Epithelial cell of proximal tubule (primary cell): ENCODE data around the gene OR6C74. TPM values are rescaled to one million over a fixed set of nuclear protein-coding genes. Genes with fewer than 3 reads are reported as not detected.

ENCODE experiments used
- DNase-seq: peaks from one replicate; pipeline ENCODE4 v3.0.0-alpha.2; 2011; ENCODE audit warnings: low read depth
- H3K4me3 ChIP-seq: 2 replicates; pipeline ENCODE4 v1.5.1; 2011; ENCODE audit warnings: low read depth, mild to moderate bottlenecking, low read length
- CTCF ChIP-seq: conservative IDR thresholded peaks from 2 replicates; pipeline ENCODE4 v1.5.1; 2012; ENCODE audit warnings: low read depth, mild to moderate bottlenecking, low read length
- total RNA-seq: library from RNA; depleted of rRNA; stranded (reverse); fragments of >200 nt; gene quantifications from 2 replicates; pipeline ENCODE4 v1.2.3, GENCODE V29; 2015

OR6C74 gene
- total RNA-seq, result not detected in 2 replicates

- DNase-seq, result no peak
- no peak within 1 kb of the TSS for H3K4me3 ChIP-seq
- no peak for TF ChIP-seq CTCF
These were observed at the start of gene OR6C74 for GRCh38 chr12:55244309-55244708. Gene OR6C74 (plus strand): TSS chr12:55244609. CDS start chr12:55247288, 2,679 bp downstream.

DNA sequence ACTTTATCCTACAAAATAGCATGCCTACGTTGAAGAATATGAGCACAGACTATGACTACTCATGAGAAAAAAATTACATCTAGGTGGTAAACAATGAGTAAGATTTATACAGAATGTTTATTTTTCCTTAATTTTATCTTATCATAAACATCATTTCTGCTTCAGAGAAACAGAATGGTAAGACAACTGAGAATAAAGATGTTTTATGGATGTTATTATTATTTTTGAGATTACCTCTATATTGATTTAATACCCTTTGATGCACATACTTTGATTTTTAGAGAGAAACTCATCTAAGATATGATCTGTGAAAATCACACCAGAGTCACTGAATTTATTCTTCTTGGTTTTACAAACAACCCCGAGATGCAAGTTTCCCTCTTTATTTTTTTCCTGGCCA is 23.7 kb upstream of the OR6C74 start, which contains the start of gene OR10A7:
TSS of gene OR10A7 (plus strand) at position 301 of the 400 bp plus-strand sequence. CDS start at position 301, 0 bp downstream.
- no peak within 1 kb of the TSS for H3K4me3 ChIP-seq
- DNase-seq, result no peak
- no peak for TF ChIP-seq CTCF

DNA sequence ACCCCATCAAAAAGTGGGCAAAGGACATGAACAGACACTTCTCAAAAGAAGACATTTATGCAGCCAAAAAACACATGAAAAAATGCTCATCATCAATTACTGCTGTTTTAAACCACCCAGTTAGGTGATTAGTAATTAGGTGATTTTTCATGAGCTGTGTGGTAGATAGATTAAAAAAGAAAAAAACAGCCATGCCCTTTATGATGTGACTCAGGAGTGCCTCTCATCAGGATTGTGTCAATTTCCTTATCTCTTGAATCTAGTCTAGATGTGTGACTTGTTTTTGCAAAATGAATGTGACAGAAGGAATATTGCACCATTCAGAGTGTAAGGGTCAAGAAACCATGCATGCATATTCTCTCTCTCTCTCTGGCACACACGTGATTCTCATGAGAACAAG is 17.9 kb upstream of the OR6C74 start:
- DNase-seq, result no peak
- TF ChIP-seq CTCF, result no peak
- H3K4me3 ChIP-seq, result no peak overlapping the region

- H3K4me3 ChIP-seq, result no peak overlapping the region
- no peak for DNase-seq
- no peak for TF ChIP-seq CTCF
These were observed 16.8 kb upstream of the OR6C74 start for GRCh38 chr12:55227643-55228042.

DNA sequence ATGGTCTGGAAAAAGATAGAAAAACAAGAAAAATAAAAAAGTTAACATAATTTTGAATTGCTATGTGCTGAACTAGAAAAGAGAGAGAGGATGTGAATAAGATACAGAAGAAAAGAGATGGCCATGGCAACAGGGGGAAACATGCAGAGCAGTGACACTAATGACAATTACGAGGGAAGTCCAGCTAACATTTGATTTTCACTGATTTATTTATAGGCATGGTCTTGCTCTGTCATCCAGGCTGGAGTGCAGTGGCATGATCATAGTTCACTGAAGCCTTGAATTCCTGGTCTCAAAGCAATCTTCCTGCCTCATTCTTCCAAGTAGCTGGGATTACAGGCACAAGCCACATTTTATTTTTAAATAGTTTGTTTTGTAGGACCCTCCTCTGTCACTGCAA is 1.8 kb downstream of the OR6C74 start:
- no peak overlapping the region for H3K4me3 ChIP-seq
- DNase-seq, result no peak
- no peak for TF ChIP-seq CTCF

GRCh38 chr12:55250944-55251343 is 6.5 kb downstream of the OR6C74 start:
- DNase-seq, result no peak
- H3K4me3 ChIP-seq, result no peak overlapping the region
- no peak for TF ChIP-seq CTCF

GRCh38 chr12:55253281-55253680 is 8.9 kb downstream of the OR6C74 start:
- H3K4me3 ChIP-seq, result no peak overlapping the region
- no peak for TF ChIP-seq CTCF

More at GRCh38 chr12:55253281-55253680, 8.9 kb downstream of the OR6C74 start:
- no peak for DNase-seq
